ENCODE measurements around the gene TSSK2. TPM values are rescaled to one million over a fixed set of nuclear protein-coding genes. Genes with fewer than 3 reads are reported as not detected.
"Not testable (repeated sequence)": the region's sequence is repeated elsewhere in the genome, so short reads cannot be mapped to it uniquely, and the experiment has no call there.

The TSSK2 gene
- total RNA-seq, 1 experiment from 2014 or later = not detected

DNA sequence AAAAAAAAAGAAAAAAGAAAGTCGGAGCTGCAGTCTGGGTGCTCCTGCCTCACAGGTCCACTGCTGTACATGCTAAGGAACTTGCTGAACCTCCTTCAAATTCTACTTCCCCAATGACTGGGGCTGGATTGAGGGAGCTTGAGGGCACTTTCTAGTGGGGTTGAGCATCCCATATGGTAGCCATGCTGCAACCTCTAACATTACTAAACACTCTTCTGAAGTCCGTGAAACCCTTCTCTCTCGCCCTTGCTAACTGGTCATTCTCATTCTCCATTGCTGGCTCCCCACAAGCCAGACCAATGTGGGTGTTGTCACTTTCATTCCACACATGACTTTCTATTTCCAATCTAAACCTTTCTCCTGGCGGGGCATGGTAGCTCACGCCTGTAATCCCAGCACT lies 12.1 kb downstream of the TSSK2 start:
- DNase-seq (ENCODE audit: low spot score) = no peak

DNA sequence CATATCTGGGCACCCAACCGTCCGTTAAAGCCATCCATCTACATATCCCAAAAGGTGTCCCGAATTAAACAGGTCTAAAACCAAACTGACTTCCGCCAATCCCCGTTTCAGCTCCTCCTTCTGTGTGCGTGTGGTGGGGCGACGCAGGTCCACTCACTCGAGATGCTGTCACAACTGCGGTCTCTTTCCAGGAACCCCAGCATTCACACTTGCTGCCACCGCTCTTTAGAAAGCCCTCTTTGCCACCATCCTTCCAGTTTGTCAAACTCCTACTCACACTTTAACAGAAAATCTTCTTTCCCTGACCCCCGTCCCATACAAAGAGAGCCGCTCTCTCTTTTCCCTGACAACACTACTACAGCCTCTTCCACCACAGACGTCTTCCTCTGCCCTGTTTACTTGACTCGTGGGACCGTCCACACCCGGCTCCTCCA lies 12.9 kb downstream of the TSSK2 start:
- DNase-seq (ENCODE audit: low spot score) = no peak

DNA sequence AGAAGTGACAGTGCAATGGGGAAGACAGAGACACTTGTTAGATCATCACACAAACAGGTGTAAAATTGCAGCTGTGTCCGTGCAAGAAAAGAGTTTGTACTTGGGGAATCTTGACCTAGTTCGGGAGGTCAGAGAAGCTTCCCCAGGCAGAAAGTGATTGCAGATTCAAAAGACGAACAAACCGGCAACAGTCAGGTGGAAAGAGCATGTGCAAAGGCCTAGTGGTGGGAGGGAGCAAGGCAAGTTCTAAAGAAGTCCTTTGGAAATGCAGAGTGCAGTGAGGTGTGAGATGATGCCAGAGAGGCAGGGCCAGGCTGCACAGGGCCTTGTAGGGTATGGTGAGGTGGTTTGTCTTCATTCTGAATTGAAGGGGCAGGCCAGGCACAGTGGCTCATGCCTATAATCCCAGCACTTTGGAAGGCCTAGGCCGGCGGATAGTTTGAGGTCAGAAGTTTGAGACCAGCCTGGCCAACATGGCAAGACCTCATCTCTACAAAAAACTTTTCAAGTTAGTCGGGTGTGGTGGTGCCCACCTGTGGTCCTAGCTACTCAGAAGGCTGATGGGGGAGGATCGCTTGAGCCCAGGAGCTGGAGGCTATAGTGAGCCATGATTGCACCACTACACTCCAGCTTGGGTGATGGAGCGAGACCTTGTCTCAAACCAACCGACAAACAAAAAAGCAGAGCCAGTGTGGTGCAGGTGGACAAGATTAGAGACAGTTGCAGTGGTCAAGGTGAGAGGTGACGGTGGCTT lies 15.3 kb downstream of the TSSK2 start:
- no peak for DNase-seq (ENCODE audit: low spot score)

DNA sequence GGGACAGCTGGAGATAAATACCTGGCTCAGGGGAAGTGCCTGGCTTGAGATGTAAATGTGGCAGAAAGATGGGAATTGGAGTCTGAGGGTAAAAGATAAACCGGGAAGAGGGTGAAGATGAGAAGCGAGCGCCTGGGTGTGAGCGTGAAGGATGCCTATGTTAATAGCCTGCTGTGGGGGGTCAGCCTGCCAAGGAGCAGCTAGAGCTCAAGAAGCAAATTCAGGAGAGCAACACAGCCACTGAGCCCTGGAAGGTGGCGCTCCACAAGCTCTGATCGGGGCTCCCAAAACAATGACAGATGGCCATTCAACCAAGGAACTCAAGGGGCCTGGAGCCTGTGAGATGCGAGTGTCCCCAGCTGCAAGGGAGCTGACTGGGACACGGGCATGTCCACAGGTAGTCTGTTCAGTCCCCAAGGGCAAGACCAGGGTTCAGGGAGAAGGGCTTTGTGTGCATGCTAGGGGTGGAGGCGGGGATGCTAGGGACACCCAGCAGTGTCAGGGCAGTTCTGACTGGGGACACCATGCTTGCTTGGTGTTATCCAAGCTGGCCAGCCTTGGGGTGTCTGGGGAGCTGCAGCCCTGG lies 16.2 kb downstream of the TSSK2 start:
- DNase-seq (ENCODE audit: low spot score) = no peak

DNA sequence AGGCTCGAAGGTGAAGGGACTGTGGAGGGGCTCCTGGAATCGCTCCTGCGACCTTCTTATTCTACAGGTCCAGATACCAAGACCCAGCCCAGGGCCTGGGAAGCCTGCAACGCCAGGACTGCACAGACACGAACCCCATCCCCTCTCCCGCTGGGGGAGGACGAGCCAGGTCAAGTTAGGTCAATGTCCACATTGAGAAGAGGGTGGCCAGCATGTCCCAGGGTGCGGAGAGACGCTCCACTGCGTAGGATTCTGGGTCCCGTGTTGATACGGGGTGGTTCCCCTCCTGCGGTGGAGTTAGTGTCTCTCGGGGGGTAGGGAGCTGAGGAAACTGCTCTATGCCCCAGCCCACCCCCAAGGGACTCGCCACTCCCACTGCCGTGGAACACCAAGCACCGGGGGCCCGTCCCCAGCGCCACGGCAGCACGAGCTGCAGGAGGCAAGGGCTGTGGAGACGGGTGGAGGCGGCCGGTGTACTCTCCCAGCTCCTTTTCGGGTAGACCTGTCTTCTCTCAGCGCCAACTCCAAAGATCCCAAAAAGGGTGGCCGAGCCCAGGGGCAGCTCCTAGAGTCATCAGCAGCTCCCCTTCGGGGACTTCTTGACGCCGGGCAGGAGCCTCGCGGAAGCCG lies 17.4 kb downstream of the TSSK2 start:
- DNase-seq (ENCODE audit: low spot score) = no peak

DNA sequence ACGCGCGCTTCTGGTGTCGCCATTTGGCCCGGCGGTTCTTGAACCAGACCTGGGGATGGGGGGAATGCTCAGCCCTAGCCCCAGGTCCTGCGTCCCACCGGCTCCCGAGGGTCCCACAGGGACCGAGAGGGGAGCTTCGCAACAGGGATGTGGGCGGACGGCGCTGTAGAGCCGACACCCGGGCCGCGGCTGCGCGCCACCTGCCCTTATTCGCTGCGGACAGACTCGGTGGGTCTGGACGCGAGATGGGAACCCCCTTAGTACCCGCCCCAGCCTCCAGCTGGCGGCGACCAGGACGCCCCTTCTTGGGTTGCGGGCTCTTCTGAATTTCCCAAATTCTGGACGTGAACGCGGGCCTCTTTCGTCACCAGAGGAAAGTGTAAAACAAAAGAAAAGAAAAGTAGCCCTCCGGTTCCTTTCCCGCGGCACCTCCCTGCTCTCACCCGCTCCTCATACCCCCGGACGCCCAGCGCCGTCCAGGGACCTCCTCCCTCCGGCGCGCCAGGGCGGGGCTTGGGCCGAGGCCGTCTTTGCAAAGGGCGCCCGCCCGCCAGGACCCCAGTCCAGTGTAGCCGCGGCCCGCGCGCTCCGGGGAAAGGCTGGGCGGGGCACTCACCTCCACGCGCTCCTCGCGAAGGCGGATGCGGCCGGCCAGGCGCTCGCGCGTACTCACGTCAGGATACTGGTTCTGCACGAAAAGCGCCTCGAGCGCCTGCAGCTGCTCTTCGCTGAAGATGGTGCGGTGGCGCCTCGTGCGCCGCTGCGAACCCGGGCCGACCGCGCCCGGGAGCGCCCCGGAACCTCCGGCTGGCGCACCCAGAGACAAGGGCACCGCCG lies 18.2 kb downstream of the TSSK2 start:
- DNase-seq (ENCODE audit: low spot score) = no peak

- DNase-seq (ENCODE audit: low spot score) = no peak
These were observed 18.9 kb downstream of the TSSK2 start, which contains the start of gene GSC2 for GRCh38 chr22:19149991-19150390. Gene GSC2 (minus strand): TSS chr22:19150292. CDS start chr22:19150283, 9 bp downstream.

DNA sequence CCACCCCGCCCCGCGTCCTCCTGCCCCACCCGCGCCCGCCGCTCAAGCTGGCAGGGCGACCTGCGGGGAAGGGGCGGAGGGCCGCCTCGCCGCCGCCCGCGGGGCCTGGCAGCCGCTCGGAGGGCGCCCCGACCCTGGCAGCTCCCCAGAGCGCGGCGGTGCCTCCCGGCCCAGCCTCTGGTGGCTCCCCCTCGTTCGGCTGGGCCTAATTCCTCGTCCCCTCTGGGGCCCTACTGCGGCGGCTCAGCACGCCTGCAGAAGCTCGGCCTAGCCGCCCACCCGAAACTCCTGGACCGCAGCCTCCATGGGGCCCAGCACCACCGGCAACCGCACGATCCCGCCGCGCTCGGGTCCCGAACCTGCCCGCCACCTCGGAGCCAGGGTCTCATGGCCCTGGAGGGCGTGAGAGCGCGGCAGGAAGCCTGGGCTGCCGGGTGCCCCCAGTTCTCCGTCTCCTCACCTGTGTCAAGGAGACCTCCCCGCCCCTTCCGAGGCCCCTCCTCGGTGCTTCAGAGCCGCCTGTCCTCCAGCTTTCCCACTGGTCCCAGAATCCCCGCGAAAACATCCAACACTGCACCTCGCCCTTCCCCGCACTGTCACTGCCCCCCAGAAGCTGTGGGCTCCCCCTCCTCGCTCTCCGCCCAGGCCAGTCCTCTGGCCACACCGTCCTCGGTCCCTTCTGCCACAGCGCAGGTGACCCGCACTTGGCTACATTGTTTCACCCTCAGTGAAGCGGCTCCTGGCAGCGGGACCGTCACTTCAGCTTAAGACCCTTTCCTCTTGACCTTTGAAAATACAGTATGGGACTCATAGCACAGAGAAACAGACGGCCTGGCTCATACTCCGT lies 19.6 kb downstream of the TSSK2 start:
- no peak for DNase-seq (ENCODE audit: low spot score)

- DNase-seq (ENCODE audit: low spot score) = no peak
These were observed 20.5 kb downstream of the TSSK2 start for GRCh38 chr22:19151329-19152191.

GRCh38 chr22:19152942-19153883 lies 22.1 kb downstream of the TSSK2 start:
- DNase-seq (ENCODE audit: low spot score) = no peak

DNA sequence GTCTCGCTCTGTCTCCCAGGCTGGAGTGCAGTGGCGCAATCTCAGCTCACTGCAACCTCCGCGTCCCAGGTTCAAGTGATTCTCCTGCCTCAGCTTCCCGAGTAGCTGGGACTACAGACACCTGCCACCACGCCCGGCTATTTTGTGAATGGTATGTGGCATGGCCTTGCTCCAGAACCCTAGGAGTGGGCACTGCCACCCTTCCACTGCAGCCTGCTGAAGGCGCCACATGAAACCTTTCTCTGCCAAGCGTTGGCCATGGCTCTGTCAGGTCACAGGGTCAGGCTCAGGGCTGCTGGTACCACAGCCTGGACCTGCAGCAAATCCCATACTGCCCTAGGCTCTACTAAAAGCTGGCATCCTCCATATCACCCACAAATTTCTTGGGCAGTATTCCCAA lies 25.0 kb downstream of the TSSK2 start:
- DNase-seq (ENCODE audit: low spot score) = not testable (repeated sequence)

- not testable (repeated sequence) for DNase-seq (ENCODE audit: low spot score)
These were observed 27.5 kb downstream of the TSSK2 start for GRCh38 chr22:19158649-19159048.

DNA sequence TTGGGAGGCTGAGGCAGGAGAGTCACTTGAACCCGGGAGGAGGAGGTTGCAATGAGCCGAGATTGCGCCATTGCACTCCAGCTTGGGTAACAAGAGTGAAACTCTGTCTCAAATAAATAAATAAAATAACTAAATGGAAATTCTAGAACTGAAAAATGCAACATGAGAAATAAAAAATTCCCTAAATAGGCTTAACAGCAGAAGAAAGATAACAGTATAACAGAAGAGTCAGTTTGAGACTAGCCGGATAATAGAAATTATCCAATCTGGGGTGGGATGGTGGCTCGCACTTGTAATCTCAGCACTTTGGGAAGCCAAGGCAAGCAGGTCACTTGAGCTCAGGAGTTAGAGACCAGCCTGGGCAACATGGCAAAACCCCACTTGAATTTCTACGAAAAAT lies 33.3 kb downstream of the TSSK2 start:
- DNase-seq (ENCODE audit: low spot score) = no peak

GRCh38 chr22:19166421-19166820 lies 35.3 kb downstream of the TSSK2 start:
- DNase-seq (ENCODE audit: low spot score) = no peak

DNA sequence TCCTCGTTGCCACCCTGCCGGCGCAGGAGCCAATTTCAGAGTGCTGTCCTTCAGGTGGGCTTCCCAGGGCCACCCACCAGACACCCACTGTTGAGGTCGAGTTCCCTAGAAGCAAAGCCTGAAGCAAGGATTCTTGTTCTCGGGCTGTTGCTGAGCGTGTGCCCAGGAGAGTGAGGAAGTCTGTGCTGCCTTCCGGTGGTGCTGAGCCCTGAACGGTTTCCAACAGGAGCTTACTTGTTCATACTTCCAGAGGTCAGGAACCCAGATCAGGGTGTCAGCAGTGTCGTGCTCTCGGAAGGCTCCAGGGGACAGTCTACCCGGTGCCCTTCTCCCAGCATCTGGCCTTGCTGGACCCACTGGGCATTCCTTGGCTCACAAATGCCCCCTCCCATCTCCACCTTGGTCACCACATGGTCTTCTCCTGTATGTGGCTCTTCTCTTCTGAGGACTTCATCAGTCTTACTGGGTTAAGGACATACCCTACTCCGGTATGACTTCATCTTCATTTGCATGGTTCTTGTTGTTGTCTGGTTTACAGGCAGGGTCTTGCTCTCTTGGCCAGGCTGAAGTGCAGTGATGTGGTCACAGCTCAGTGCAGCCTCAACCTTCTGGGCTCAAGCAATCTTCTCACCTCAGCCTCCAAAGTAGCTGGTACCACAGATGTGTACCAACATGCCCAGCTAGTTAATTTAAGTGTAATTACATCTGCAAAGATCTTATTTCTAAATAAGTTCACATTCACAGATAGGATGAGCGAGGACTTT lies 36.2 kb downstream of the TSSK2 start:
- DNase-seq (ENCODE audit: low spot score) = no peak

- no peak for DNase-seq (ENCODE audit: low spot score)
These were observed 37.2 kb downstream of the TSSK2 start for GRCh38 chr22:19168088-19168890.

Measured in H4 (cell line).